Endothelial cell of umbilical vein (primary cell): Measurements from ENCODE around the gene MINK1.

Experiments
- EZH2 ChIP-seq: IDR thresholded peaks from 2 replicates; pipeline ENCODE4 v1.6.1; 2012; ENCODE audit warnings: borderline replicate concordance, low read depth, mild to moderate bottlenecking, moderate library complexity, low read length, inconsistent platforms; ENCODE audit not compliant: severe bottlenecking
- FOS ChIP-seq: IDR thresholded peaks from 2 replicates; pipeline ENCODE4 v1.6.1; 2011; ENCODE audit warnings: mild to moderate bottlenecking, low read length, moderate library complexity, borderline replicate concordance; ENCODE audit not compliant: insufficient read depth
- GATA2 ChIP-seq: IDR thresholded peaks from 2 replicates; pipeline ENCODE4 v1.7.0; 2011; ENCODE audit warnings: low read depth, mild to moderate bottlenecking, moderate library complexity, mixed read lengths, low read length; ENCODE audit not compliant: insufficient read length, insufficient read depth
- JUN ChIP-seq: IDR thresholded peaks from 2 replicates; pipeline ENCODE4 v1.6.1; 2011; ENCODE audit warnings: borderline replicate concordance, low read depth; ENCODE audit not compliant: insufficient read length, insufficient read depth
- MAX ChIP-seq: IDR thresholded peaks from 2 replicates; pipeline ENCODE4 v1.6.1; 2011; ENCODE audit not compliant: insufficient read depth, insufficient read length
- MYC ChIP-seq: IDR thresholded peaks from one replicate; pipeline ENCODE4 v1.6.1; 2011; ENCODE audit warnings: mild to moderate bottlenecking, low read depth, low read length
- POLR2A ChIP-seq: IDR thresholded peaks from 2 replicates; pipeline ENCODE4 v1.6.1; 2012; ENCODE audit warnings: low read depth, mild to moderate bottlenecking, control low read depth, low read length
- POLR2AphosphoS5 ChIP-seq: IDR thresholded peaks from 2 replicates; pipeline ENCODE4 v1.6.1; 2012; ENCODE audit warnings: low read depth, mild to moderate bottlenecking, control low read depth, low read length, moderate library complexity; ENCODE audit not compliant: insufficient read depth
- TF ChIP-seq, protein P1 (sequence below), 2 donors: IDR thresholded peaks; 1 replicate in 1 of 2; 2 replicates in 1 of 2; pipeline ENCODE4 v1.5.1; 2011; ENCODE audit warnings: low read length in 2 of 2, mild to moderate bottlenecking in 2 of 2, moderate library complexity in 2 of 2, control low read depth in 1 of 2, inconsistent platforms in 1 of 2, low read depth in 1 of 2; ENCODE audit not compliant: insufficient read depth in 1 of 2; ENCODE audit errors: extremely low read depth in 1 of 2

DNA sequence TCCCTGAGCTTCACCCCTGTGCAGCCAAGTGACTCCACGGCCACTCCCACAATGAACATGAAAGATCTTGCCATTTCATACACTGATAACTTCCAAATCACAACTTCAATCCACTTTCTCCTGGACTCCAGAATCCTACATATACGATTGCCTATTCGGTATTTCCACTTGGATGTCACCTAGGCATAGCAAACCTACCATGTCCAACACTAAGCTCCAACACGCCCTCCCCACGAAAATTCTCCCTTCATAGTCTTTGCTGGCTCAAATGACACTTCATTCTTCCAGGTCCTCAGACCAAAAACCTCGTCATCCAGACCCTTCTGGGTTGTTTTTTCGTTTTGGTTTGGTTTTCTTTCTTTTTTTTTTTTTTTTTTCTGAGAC lies 42.4 kb upstream of the MINK1 start:
- TF ChIP-seq, protein P1, sequence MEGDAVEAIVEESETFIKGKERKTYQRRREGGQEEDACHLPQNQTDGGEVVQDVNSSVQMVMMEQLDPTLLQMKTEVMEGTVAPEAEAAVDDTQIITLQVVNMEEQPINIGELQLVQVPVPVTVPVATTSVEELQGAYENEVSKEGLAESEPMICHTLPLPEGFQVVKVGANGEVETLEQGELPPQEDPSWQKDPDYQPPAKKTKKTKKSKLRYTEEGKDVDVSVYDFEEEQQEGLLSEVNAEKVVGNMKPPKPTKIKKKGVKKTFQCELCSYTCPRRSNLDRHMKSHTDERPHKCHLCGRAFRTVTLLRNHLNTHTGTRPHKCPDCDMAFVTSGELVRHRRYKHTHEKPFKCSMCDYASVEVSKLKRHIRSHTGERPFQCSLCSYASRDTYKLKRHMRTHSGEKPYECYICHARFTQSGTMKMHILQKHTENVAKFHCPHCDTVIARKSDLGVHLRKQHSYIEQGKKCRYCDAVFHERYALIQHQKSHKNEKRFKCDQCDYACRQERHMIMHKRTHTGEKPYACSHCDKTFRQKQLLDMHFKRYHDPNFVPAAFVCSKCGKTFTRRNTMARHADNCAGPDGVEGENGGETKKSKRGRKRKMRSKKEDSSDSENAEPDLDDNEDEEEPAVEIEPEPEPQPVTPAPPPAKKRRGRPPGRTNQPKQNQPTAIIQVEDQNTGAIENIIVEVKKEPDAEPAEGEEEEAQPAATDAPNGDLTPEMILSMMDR (IDR thresholded peaks at IDR 0.05; ENCODE audit: extremely low read depth in 1 of 2, insufficient read depth in 1 of 2, low read depth in 1 of 2, low read length in 2 of 2) = no peak
- TF ChIP-seq POLR2A (no peak), MAX (no peak), POLR2AphosphoS5 (no peak), EZH2 (no peak), MYC (no peak), GATA2 (no peak), FOS (no peak), JUN (no peak)
